ENCODE data around the gene SPATA32.

- TF ChIP-seq CTCF (conservative IDR thresholded peaks at IDR 0.05) (no peak), ZFX (IDR thresholded peaks at IDR 0.05) (no peak)
Observed at GRCh38 chr17:45288825-45289224, 26.9 kb upstream of the SPATA32 start.

Data from C4-2B (cell line).